Tongue (tissue), 2 donors: ENCODE data around the gene RBM41. TPM values are rescaled to one million over a fixed set of nuclear protein-coding genes. Genes with fewer than 3 reads are reported as not detected.
"Not testable (repeated sequence)": the region's sequence is repeated elsewhere in the genome, so short reads cannot be mapped to it uniquely, and the experiment has no call there.

ENCODE experiments used
- DNase-seq: peaks from one replicate; pipeline ENCODE4 v3.0.0-alpha.2; 2015
- total RNA-seq: library from RNA; depleted of rRNA; stranded (reverse); fragments of >200 nt; gene quantifications from one replicate; pipeline ENCODE4 v1.2.3, GENCODE V29; 2014

RBM41 gene
- 26.5 TPM for total RNA-seq

DNA sequence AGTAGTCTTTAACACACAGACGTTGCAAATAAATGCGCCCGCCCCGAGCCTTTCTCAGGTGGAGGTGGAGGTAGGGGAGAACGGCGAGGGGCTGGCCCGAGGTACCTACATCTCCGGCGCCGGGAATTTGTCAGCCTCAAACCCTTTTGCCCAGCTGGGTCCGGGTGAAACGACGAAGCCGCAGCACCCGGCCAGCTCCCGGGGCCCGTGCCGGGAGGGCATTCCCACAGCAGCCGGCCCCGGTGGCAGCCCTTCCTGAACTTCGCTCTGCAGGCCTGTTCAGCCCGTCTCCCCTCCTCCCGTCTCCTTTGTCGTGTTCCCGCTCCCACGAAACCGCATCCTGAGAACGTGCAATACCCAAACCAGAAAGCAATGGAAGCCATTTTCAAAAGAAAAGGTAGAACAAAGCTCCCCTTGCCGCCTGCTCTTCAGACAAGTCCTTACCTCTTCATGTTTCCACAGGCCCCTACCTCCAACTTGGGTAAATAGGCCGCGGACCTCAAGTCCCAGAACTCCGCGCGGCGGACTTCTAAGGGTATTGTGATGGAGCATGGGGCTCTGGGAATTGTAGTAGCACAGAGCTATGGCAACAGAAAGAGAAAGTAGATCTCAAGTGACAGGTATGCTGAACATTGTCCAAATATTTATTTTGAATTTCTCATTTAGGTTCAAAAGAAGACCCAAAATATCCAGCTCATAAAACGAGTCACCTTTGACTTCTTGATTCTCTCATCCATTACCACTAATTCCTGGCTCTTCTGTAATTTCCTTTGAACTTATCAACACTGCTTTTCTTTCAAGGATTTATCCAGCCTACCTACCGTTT is at the start of gene RBM41:
Gene RBM41 (minus strand): TSS at position 501 of the 826 bp plus-strand sequence. CDS start 49 bp downstream, at position 452.
- DNase-seq, result peak; percentile 89

DNA sequence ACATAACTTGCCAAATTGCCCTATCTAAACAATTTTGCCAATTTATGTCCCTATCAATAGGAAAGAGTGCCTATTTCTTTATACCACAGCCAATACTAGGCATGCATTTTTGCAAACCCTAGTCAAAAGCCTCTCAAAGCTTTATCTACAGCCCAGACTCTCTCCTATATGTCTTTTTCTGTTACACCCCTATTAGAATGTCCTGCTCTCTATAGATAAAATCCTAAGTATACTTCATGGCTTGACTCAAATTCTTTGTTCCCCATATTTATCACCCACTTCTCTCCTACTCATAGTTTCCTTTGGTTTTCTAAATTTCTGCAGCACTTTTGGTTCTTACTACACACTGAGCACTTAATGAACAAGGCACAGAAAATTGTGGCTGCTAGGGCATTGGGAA is 49.6 kb upstream of the RBM41 start:
- DNase-seq, result no peak

DNA sequence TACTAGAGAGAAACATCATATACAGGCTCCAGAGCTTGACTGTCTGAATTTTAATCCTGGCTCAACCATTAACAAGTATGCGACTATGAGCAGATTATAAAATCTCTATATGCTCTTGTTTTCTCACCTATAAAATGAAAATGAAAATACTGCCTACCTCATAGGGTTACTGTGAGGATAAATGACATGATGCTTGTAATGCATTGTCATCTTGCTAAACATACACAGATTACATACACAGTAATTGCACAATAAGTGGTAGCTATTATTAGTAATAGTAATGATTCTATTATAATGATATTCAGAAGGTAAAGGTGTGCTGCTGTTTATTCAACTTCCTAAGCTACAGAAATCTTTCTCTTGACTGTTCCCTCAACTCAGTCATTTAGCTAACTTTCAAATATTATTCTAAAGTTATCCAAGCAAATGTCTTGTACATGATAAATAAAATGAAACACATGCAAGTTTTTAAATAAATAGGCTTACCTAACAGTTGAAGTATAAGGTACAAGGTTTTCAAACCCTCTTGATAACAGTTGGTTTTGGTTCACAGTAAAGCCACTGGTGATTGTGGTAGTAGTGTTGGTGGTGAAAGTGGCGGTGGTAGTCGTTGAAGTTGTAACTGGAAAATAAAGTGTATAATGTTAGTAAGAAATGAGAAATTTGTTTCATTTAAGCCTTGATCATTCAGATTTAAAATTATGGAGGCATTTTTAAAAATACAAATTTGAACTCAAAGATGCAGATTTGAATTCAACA is 48.7 kb upstream of the RBM41 start:
- no peak for DNase-seq

DNA sequence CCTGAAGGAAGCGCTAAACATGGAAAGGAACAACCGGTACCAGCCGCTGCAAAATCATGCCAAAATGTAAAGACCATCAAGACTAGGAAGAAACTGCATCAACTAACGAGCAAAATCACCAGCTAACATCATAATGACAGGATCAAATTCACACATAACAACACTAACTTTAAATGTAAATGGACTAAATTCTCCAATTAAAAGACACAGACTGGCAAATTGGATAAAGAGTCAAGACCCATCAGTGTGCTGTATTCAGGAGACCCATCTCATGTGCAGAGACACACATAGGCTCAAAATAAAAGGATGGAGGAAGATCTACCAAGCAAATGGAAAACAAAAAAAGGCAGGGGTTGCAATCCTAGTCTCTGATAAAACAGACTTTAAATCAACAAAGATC is 39.0 kb upstream of the RBM41 start:
- DNase-seq, result not testable (repeated sequence)

DNA sequence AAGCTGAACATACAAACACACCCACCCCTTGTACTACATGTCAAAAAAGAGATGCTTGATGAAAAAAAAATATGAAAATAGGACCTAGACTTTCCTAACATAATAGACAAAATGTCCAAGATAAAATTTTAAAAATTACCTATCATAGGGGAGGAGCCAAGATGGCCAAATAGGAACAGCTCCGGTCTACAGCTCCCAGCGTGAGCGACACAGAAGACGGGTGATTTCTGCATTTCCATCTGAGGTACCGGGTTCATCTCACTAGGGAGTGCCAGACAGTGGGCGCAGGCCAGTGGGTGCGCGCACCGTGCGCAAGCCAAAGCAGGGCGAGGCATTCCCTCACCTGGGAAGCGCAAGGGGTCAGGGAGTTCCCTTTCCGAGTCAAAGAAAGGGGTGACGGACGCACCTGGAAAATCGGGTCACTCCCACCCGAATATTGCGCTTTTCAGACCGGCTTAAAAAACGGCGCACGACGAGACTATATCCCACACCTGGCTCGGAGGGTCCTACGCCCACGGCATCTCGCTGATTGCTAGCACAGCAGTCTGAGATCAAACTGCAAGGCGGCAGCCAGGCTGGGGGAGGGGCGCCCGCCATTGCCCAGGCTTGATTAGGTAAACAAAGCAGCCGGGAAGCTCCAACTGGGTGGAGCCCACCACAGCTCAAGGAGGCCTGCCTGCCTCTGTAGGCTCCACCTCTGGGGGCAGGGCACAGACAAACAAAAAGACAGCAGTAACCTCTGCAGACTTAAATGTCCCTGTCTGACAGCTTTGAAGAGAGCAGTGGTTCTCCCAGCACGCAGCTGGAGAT is 37.2 kb upstream of the RBM41 start:
- not testable (repeated sequence) for DNase-seq

DNA sequence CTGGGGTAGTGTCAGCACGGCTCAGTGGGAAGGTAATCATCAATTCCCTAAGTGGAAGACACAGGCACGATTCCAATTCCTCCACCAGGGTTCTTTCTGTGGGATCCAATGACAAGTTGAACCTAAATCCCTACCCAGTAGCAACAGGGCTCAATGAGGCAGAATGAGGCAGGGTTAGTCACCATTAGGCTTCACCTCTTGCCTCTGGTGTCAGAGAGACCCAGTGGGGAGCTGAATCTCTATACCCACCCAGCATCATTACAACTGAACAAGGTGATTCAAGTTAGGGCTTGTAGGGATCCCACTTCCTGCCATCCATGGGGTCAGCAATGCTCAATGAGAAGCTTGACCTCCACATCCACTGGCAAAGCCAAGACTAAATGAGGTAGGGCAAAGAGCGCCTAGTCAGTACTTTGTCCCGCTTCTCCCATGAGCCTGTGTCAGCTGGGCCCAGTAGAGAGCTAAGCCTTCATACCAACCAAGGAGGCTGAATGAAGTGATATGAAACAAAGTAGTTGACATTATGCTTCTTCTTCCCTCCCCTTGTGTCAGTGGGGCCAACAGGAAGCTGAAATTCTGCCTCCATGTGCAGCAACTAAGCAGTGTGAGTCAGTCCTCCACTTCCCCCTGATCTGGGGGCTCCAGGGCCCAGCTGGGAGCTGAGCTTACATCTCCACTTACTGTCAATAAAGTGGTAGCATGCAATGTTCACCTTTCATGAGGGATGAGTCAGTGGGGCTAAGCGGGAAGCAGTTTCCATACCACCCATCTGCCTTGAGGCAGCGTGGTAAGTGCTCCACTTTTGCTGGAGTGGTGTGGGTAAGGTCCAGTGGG is 36.4 kb upstream of the RBM41 start:
- DNase-seq, result no peak

DNA sequence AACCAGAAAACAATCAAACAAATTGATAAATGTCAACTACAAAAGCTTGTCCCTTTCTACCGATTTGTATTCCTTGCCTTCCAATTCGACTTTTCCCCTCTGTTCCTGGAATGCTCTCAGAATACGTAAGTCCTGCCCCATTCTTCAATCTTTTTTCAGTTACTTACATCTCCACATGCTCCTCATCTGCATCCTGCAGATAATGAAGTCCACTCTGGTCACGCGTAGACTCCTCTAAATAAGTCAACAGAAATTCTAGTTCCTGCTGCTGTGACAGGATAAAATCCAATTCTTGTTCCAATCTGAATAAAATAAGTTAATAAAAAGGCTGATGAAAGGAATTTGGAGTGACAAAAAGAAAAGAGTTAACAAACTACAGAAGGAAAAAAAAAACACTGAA is 34.4 kb upstream of the RBM41 start:
- DNase-seq, result no peak

DNA sequence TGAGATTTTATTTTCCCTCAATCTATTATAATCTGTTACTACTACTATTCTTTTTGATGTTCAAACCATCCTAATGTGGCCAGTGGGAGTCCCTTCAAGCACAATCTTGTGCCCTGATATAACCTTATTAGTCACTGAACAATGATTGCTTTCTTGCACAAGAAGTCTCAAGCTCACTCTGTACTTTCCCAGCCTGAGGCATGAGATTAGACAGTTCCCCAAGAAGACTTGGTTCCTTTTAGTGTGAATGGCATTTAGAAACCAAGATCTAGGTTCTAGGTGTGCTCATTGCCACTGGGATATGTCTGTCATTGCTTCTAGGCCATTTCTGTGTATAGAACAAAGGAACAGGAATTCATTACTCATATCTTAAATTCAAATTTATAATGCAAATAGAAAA is 28.0 kb upstream of the RBM41 start:
- DNase-seq, result no peak

DNA sequence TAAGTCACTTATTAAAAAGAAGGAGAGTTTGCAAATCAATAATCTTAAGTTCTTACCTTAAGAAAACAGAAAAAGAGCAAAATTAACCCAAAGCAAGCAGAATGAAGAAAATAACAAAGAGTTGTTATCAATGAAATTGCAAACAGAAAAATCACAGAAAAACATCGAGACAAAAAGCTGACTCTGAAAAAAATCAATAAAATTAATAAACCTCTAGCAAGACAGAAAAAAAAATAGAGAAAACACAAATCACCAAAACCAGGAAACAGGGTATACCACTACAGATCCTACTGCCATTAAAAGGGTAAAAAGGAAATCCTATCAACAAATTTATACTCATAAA is 17.3 kb upstream of the RBM41 start:
- no peak for DNase-seq

DNA sequence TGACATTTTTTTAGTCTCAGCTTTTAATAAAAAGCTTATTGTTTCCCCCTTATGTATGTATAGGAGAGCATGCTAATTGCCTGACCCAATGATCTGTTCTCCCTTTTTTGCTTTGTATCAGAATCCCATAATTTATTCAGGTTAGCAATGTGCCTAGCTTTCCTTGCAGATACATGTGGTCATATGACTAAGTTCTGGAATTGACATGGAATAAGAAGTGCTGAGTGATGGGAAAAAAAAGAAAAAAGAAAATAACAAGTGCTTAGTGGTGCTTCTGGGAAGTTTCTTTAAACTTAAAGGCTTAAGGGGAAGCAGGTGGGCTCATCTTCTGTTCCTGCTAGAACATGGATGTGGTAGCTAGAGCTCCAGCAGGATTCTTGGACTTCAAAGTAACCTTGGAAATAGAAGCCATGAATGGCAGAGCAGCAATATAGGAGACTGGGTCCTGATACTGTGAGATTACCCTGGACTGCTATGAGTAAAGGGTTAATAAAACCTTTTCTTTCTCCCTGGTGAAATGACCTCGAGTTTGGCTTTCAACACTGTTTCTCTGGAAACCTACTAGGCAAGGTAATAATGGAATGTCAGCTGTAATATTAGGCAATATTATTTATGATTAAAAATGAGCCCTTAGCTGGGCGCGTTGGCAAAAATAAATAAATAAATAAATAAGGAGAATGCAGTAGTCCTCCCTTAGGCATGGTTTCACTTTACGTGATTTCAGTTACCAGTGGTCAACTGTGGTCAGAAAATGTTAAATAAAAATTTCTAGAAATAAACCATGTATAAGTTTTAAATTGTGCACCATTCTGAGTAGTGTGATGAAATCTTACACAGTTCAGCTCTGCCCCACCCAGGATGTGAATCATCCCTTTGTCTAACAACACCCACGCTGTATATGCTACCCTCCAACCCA is 16.7 kb upstream of the RBM41 start:
- no peak for DNase-seq

DNA sequence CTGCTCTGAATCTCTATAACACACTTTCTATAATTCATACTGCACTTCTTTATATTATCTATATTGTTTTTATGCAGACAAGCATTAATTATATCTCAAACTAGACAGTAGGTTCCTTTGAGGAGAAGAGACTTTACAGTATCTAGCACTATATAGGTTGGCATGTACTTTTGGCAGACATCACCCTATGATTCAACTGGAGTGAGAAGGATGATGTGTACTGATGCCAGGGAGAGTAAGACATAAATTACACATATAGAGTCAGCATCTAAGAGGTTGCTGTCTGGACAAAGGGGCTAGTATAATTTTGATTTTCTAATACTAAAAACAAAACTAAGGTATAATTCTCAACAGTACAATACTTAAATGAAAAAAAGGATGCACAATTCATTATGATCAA is 5.1 kb upstream of the RBM41 start:
- no peak for DNase-seq

DNA sequence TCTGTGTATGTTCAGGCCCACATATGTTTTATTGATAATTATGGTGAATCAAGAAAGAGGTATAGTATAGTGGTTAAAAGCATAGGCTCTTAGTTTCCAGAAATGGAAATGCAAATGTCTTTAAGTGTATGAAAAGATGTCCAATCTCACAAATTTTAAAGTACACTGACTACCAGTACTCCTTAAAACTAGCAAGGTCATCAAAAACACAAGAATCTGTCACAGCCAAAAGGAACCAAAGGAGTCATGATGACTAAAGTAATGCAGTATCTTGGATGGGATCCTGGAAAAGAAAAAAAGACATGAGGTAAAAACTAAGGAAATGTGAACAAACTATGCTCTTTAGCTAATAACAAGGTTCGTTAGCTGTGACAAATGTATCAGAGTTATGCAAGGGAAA is 661 bp upstream of the RBM41 start:
- no peak for DNase-seq

DNA sequence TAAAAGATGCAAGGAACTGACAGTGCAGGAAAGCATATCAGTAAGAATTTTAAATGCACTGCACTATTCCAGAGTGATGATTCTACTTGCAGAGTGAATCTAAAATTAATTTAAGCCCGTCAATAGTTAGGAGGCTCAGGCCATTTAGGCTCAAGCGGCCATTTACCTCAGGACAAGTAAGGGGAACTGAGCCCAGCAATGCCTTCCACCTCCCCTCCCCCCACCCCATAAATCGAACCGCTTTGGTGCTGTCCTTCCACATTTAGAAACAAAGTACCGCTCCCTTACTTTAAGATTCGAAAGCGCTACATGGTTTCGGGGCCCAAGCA is 665 bp downstream of the RBM41 start:
- no peak for DNase-seq

DNA sequence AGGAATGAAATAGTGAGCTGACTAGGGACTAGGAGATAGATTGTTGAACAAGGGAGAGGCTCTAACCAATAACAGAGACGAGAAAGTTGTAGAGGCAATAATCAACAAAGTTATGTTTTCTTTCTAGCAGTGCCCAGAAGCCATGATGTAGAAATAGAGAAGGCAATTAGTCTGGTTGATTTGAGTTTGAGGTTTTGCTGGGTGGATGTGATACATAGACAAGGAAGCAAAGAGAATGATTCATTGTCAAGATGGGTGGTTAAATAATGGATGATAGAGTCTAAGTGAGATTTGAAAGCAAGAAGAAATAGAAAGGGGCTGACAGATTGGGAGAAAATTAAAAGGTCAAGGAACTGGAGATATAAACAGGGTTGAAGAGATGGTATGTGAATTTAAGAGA is 11.2 kb downstream of the RBM41 start:
- no peak for DNase-seq

DNA sequence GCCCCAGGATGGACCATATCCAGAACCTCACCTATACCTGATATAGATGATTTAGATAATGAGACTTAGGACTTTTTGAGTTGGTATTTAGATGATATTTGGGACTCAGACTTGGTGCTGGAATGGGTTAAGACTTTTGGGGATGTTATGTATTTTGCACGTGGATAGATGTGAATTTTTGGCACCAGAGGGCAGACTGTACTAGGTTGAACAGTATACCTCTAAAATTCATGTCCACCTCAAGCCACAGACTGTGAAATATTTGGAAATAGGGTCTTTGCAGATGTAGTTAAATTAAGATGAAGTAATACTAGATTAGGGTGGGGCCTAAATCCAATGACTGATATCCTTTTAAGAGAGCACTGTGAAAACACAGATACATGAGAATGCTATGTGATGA is 15.6 kb downstream of the RBM41 start:
- DNase-seq, result peak; percentile 2

DNA sequence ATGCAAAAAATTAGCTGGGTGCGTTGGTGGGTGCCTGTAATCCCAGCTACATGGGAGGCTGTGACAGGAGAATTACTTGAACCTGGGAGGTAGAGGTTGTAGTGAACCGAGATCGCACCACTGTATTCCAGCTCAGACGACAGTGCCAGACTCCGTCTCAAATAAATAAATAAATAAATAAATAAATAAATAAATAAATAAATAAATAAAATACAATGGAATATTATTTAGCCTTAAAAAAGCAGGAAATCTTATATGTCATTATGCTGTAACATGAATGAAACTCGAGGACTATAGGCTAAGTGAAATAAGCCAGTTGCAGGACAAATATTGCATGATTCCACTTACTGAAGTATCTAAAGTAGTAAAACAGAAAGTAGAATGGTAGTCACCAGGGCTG is 42.5 kb downstream of the RBM41 start:
- DNase-seq, result no peak

DNA sequence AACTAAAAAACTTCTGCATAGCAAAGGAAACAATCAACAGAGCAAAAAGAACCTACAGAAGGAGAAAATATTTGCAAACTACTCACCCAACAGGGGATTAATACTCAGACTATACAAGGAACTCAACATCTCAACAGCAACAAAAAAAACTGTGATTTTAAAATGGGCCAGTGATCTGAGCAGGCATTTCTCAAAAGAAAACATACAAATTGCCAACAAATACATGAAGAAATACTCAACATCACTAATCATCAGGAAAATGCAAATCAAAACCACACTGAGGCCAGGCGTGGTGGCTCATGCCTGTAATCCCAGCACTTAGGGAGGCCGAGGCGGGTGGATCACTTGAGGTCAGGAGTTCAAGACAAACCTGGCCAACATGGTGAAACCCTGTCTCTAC is 60.9 kb downstream of the RBM41 start:
- not testable (repeated sequence) for DNase-seq

DNA sequence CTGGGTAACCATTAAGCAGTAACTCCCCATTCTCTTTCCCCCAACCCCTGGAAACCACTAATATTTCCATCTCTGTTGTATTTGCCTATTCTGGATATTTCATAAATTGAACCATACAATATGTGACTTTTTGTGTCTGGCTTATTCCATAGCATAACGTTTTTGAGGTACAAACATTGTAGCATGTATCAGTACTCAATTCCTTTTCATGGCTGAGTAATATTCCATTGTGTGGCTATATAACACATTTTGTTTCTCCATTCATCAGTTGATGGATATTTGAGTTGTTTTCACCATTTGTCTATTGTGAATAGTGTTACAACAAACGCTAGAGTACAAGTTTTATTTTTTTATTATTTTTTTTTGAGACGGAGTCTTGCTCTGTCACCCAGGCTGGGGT is 63.6 kb downstream of the RBM41 start:
- no peak for DNase-seq

DNA sequence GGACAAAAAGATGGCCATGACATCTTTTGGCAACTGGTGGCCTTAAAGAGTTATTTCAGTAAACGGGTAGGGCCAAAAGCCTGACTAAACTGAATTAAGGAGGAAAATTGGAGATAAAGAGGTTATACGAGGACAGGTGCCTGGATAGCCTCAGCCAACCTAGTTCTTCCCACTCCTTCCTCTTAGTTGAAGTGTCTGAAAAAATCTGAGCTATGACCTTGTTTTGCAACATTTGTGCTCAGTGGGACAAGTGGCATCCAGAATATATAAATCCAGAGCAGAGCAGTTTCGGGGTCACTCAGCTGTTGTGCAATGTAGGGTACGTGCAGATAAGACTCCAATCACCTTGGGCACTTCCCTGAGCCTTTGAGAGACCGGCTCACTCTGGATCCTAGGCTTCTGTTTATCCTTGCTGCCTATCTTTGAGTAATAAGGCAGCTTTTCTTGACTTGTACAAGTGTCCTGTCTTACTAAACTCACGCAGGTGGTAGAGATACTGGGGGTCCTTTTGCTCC is 68.4 kb downstream of the RBM41 start:
- DNase-seq, result no peak

DNA sequence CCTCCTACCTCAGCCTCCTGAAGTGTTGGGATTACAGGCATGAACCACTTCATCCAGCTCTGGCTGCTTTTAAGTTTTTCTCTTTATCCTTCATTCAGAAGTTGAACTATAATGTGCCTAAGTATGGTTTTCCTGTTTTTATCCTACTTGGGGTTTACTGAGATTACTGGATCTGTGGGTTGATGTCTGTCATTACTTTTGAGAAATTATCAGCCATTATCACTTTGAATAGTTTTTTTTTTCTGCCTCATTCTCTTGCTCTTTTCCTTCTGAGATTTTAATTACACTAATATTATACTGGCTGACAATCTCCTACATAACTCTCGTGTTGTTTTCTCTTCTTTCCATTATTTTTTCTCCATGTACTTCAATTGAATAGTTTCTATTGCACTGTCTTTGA is 71.0 kb downstream of the RBM41 start:
- DNase-seq, result no peak

DNA sequence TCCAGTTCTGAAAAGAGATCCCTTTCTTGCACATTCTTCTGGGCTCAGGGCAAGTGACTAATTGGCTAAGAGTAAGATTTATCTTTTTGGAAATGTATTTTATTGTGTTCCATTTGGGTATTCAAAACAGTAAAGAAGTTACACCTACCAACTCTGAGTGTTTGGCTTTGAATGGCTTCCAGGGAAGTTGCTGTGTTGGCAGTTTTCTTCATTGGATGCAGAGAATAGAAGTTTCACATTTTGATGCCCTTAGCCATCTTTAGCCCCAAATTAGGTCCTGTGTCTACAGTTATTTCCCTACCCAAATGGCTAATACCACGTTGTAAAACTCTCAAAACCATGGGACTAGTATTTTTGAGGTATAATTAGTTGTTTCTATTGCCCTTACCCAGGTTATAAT is 88.9 kb downstream of the RBM41 start:
- DNase-seq, result no peak
